K562 (cell line): ENCODE results near the gene KIR2DL4. TPM values are rescaled to one million over a fixed set of nuclear protein-coding genes. Genes with fewer than 3 reads are reported as not detected.
"Not testable (repeated sequence)": the region's sequence is repeated elsewhere in the genome, so short reads cannot be mapped to it uniquely, and the experiment has no call there.

Experiments used
- ATAC-seq: fragments of 200-7000 bp; cut with Tn5 transposase; 3 replicates; pipeline ENCODE4 v1.9.1; 2020; ENCODE audit warnings: moderate library complexity
- BruUV-seq: library from RNA; stranded (reverse); fragments of 400-500 nt; replicated peaks from 2 replicates; lab custom pipeline; 2021; lab: Mats Ljungman, UMichigan
- CTCF ChIA-PET: fragments of 300-600 bp; formaldehyde crosslinking; extraction: SDS; loops from one replicate; lab custom pipeline; 2021; ENCODE audit warnings: low intra/inter-chr PET ratio; lab: Yijun Ruan, JAX
- POLR2A ChIA-PET: fragments of 300-600, 350-650 bp; sonication (Branson Sonifier 250); formaldehyde crosslinking; extraction: SDS; loops from one replicate; lab custom pipeline; 2021; ENCODE audit warnings: antibody characterized with exemption, inconsistent platforms; lab: Yijun Ruan, JAX
- DNase-seq, 4 experiments: peaks; one replicate each; pipeline versions ENCODE4 v3.0.0 to v3.0.0-alpha.2; 2011 to 2018; ENCODE audit warnings: low spot score in 3 of 4, mixed read lengths in 3 of 4; ENCODE audit errors: extremely low read depth in 1 of 4
- FAIRE-seq: peaks from 2 replicates; lab custom pipeline; 2011; peaks lifted over from hg19 to GRCh38; lab: Jason Lieb, UNC
- H2AFZ ChIP-seq: 2 replicates; pipeline ENCODE4 v1.6.0; 2011; ENCODE audit warnings: low read depth, low read length, control low read depth, inconsistent platforms
- H3K27ac ChIP-seq: fragments of 200-600 bp; 3 replicates; pipeline ENCODE4 v1.8.0; 2011; ENCODE audit warnings: low read depth, mild to moderate bottlenecking, control low read depth, inconsistent platforms, low read length, moderate library complexity, mixed read lengths; ENCODE audit errors: extremely low read depth
- H3K27me3 ChIP-seq, 2 experiments: fragments of 300-600 bp in 1 of 2; 2 replicates in 1 of 2; 3 replicates in 1 of 2; pipeline versions ENCODE4 v1.6.0 to v1.8.0; 2011; ENCODE audit warnings: inconsistent platforms in 2 of 2, low read length in 2 of 2, mild to moderate bottlenecking in 1 of 2, mixed read lengths in 1 of 2, moderate library complexity in 1 of 2; ENCODE audit not compliant: control insufficient read depth in 2 of 2, insufficient read depth in 2 of 2
- H3K36me3 ChIP-seq: fragments of 300-600 bp; 3 replicates; pipeline ENCODE4 v1.8.0; 2011; ENCODE audit warnings: mild to moderate bottlenecking, low read length, inconsistent platforms; ENCODE audit not compliant: control insufficient read depth, insufficient read depth
- H3K4me1 ChIP-seq, 2 experiments: fragments of 200-600 bp in 1 of 2; replicated peaks in 1 of 2; 2 replicates in 1 of 2; 3 replicates in 1 of 2; pipeline versions ENCODE4 v1.5.1 to v1.8.0; 2011; ENCODE audit warnings: inconsistent platforms in 2 of 2, low read length in 2 of 2, mild to moderate bottlenecking in 1 of 2, mixed read lengths in 1 of 2, moderate library complexity in 1 of 2; ENCODE audit not compliant: control insufficient read depth in 2 of 2, insufficient read depth in 2 of 2
- H3K4me2 ChIP-seq: 2 replicates; pipeline ENCODE4 v1.6.1; 2011; ENCODE audit warnings: low read length, control low read depth, inconsistent platforms, mixed read lengths; ENCODE audit not compliant: insufficient read depth
- H3K4me3 ChIP-seq: fragments of 200-600 bp; sonication (generic), shearing (Covaris generic); 2 replicates; pipeline ENCODE4 v1.5.1; 2016; ENCODE audit warnings: control low read depth, inconsistent platforms
- H3K79me2 ChIP-seq: fragments of 200-600 bp; 3 replicates; pipeline ENCODE4 v1.8.0; 2011; ENCODE audit warnings: low read length, inconsistent platforms; ENCODE audit not compliant: control insufficient read depth, insufficient read depth
- H3K9ac ChIP-seq, 2 experiments: 2 replicates each; pipeline versions ENCODE4 v1.6.0 to v1.6.1; 2011; ENCODE audit warnings: low read depth in 2 of 2, low read length in 2 of 2, control low read depth in 1 of 2, inconsistent platforms in 1 of 2, mild to moderate bottlenecking in 1 of 2, mixed read lengths in 1 of 2; ENCODE audit not compliant: insufficient read depth in 1 of 2
- H3K9me1 ChIP-seq: one replicate; pipeline ENCODE4 v1.6.0; 2011; ENCODE audit warnings: inconsistent platforms, mild to moderate bottlenecking, low read length, moderate library complexity; ENCODE audit not compliant: control insufficient read depth, insufficient read depth
- H3K9me3 ChIP-seq: replicated peaks from 2 replicates; pipeline ENCODE4 v1.5.1; 2011; ENCODE audit warnings: low read depth, low read length, inconsistent platforms; ENCODE audit not compliant: control insufficient read depth, insufficient read depth
- H4K20me1 ChIP-seq: replicated peaks from 2 replicates; pipeline ENCODE4 v1.6.1; 2011; ENCODE audit warnings: low read length, inconsistent platforms, mixed read lengths; ENCODE audit not compliant: control insufficient read depth, insufficient read depth
- WGBS: fragments of 100-300 bp; shearing (Covaris generic); methylation state at CpG from one replicate; pipeline ENCODE4 v1.1.6; 2016; ENCODE audit warnings: low coverage, mixed read lengths; ENCODE audit not compliant: insufficient coverage; ENCODE audit errors: missing lambda C conversion rate; 5-methylcytosine and 5-hydroxymethylcytosine counted together
- in situ Hi-C: fragments of 300-500 bp; cut with MboI; formaldehyde crosslinking; loops from 4 replicates; pipeline ENCODE4 v1.15.0; 2018; ENCODE audit warnings: inconsistent platforms, mixed read lengths
- intact Hi-C: fragments of 100-400 bp; cut with micrococcal nuclease; formaldehyde crosslinking; loops from 2 replicates; pipeline ENCODE4 v1.14.2; 2022
- polyA plus RNA-seq, 8 experiments: library from polyadenylated mRNA; depleted of rRNA in 4 of 8; stranded (reverse) in 5 of 8; unstranded in 3 of 8; fragments of >200 nt; fragmentation: Nextera tagmentation in 2 of 8; fragmentation: Illumina TruSeq in 1 of 8; extraction: Ambion mirVana in 2 of 8; extraction: Trizol in 1 of 8; gene quantifications; 2 replicates each; pipeline versions ENCODE4 v1.2.1 to v1.2.3, GENCODE V29; 2011 to 2014; ENCODE audit warnings: inconsistent platforms in 1 of 8, missing spikeins in 1 of 8
- total RNA-seq, 7 experiments: library from RNA; depleted of rRNA in 6 of 7; stranded (reverse); fragments of >200 nt in 6 of 7; fragmentation: Illumina TruSeq in 2 of 7; extraction: Trizol in 2 of 7; gene quantifications; 2 replicates each; pipeline versions ENCODE4 v1.2.1 to v1.2.3, GENCODE V29; 2011 to 2021; ENCODE audit warnings: low replicate concordance in 1 of 7

KIR2DL4 gene
- total and polyA plus RNA-seq, 9 of the 15 experiments (the other 6 are each of a cell fraction or from before 2014, with no cell fraction given): not detected

GRCh38 chr19:54778896-54779295 is 24.5 kb upstream of the KIR2DL4 start:
- H3K27ac ChIP-seq, DNase-seq, H4K20me1 ChIP-seq, CTCF ChIA-PET, in situ Hi-C loops, H3K4me3 ChIP-seq, ATAC-seq, H3K27me3 ChIP-seq, H3K4me2 ChIP-seq, H3K79me2 ChIP-seq, H3K9me3 ChIP-seq, FAIRE-seq, H2AFZ ChIP-seq, H3K36me3 ChIP-seq, POLR2A ChIA-PET, BruUV-seq, intact Hi-C loops, H3K9ac ChIP-seq, H3K4me1 ChIP-seq, H3K9me1 ChIP-seq: not testable (repeated sequence)
- WGBS: 6% methylated on average over 6 of the region's 7 CpGs

GRCh38 chr19:54782916-54783315 is 20.5 kb upstream of the KIR2DL4 start:
- CTCF ChIA-PET, H3K9me3 ChIP-seq, H2AFZ ChIP-seq, H4K20me1 ChIP-seq, H3K27ac ChIP-seq, H3K4me2 ChIP-seq, H3K9ac ChIP-seq, H3K4me3 ChIP-seq, H3K9me1 ChIP-seq, POLR2A ChIA-PET, ATAC-seq, H3K79me2 ChIP-seq, intact Hi-C loops, H3K36me3 ChIP-seq, BruUV-seq, in situ Hi-C loops, H3K4me1 ChIP-seq, DNase-seq, FAIRE-seq: not testable (repeated sequence)
- 0% methylated on average over 2 of the region's 4 CpGs for WGBS
- peaks cover 3 to 15% of the 10 kb centered on the region in 2 experiments; a peak in 3 of 5 replicates for H3K27me3 ChIP-seq
